ENCODE results near the gene TM4SF4. TPM values are rescaled to one million over a fixed set of nuclear protein-coding genes. Genes with fewer than 3 reads are reported as not detected.

The TM4SF4 gene
- polyA plus RNA-seq, 3 donors = 2.5 to 3.7 (median 3.5) TPM

- DNase-seq (ENCODE audit: low read depth in 3 of 3, low spot score in 2 of 3) = no peak
Measured at GRCh38 chr3:149454746-149455145, 19.8 kb upstream of the TM4SF4 start.

GRCh38 chr3:149455366-149455765 lies 19.1 kb upstream of the TM4SF4 start:
- no peak for DNase-seq (ENCODE audit: low read depth in 3 of 3, low spot score in 2 of 3)

GRCh38 chr3:149455989-149456388 lies 18.5 kb upstream of the TM4SF4 start:
- DNase-seq (ENCODE audit: low read depth in 3 of 3, low spot score in 2 of 3) = no peak

GRCh38 chr3:149459491-149460059 lies 14.9 kb upstream of the TM4SF4 start:
- DNase-seq (ENCODE audit: low read depth in 3 of 3, low spot score in 2 of 3) = no peak

GRCh38 chr3:149460117-149460516 lies 14.4 kb upstream of the TM4SF4 start:
- no peak for DNase-seq (ENCODE audit: low read depth in 3 of 3, low spot score in 2 of 3)

GRCh38 chr3:149462051-149462450 lies 12.4 kb upstream of the TM4SF4 start:
- DNase-seq (ENCODE audit: low read depth in 3 of 3, low spot score in 2 of 3) = no peak

GRCh38 chr3:149462581-149463011 lies 11.9 kb upstream of the TM4SF4 start:
- DNase-seq (ENCODE audit: low read depth in 3 of 3, low spot score in 2 of 3) = no peak

GRCh38 chr3:149463921-149464320 lies 10.6 kb upstream of the TM4SF4 start:
- DNase-seq (ENCODE audit: low read depth in 3 of 3, low spot score in 2 of 3) = no peak

- DNase-seq (ENCODE audit: low read depth in 3 of 3, low spot score in 2 of 3) = no peak
Measured at GRCh38 chr3:149464542-149465328, 9.8 kb upstream of the TM4SF4 start.

- no peak for DNase-seq (ENCODE audit: low read depth in 3 of 3, low spot score in 2 of 3)
Measured at GRCh38 chr3:149465351-149465883, 9.1 kb upstream of the TM4SF4 start.

- no peak for DNase-seq (ENCODE audit: low read depth in 3 of 3, low spot score in 2 of 3)
Measured at GRCh38 chr3:149466192-149466591, 8.3 kb upstream of the TM4SF4 start.

- DNase-seq (ENCODE audit: low read depth in 3 of 3, low spot score in 2 of 3) = no peak
Measured at GRCh38 chr3:149468504-149469212, 5.8 kb upstream of the TM4SF4 start.

GRCh38 chr3:149470381-149470780 lies 4.1 kb upstream of the TM4SF4 start:
- no peak for DNase-seq (ENCODE audit: low read depth in 3 of 3, low spot score in 2 of 3)

- DNase-seq (ENCODE audit: low read depth in 3 of 3, low spot score in 2 of 3) = no peak
Measured at GRCh38 chr3:149472030-149472797, 2.3 kb upstream of the TM4SF4 start.

GRCh38 chr3:149473357-149474249 lies 894 bp upstream of the TM4SF4 start:
- no peak for DNase-seq (ENCODE audit: low read depth in 3 of 3, low spot score in 2 of 3)

GRCh38 chr3:149475451-149476060 lies 1.1 kb downstream of the TM4SF4 start:
- no peak for DNase-seq (ENCODE audit: low read depth in 3 of 3, low spot score in 2 of 3)

GRCh38 chr3:149476225-149476624 lies 1.7 kb downstream of the TM4SF4 start:
- DNase-seq (ENCODE audit: low read depth in 3 of 3, low spot score in 2 of 3) = no peak

GRCh38 chr3:149479621-149480325 lies 5.3 kb downstream of the TM4SF4 start:
- no peak for DNase-seq (ENCODE audit: low read depth in 3 of 3, low spot score in 2 of 3)
